ENCODE results near the gene MYO10. TPM values are rescaled to one million over a fixed set of nuclear protein-coding genes. Genes with fewer than 3 reads are reported as not detected.

The MYO10 gene
- total RNA-seq, 4 donors from 2014 or later, result 3.4 to 28.7 (median 13.4) TPM

GRCh38 chr5:16639206-16639605, 296.9 kb downstream of the MYO10 start:
- TF ChIP-seq POLR2A (IDR thresholded peaks at IDR 0.05) (no peak), CTCF (IDR thresholded peaks at IDR 0.05 in 4 of 5, conservative IDR thresholded peaks at IDR 0.05 in 1 of 5) (no peak)
- DNase-seq (no peak), ATAC-seq (no peak)
- no peak overlapping the region for H3K27ac ChIP-seq
- no peaks in the 10 kb centered on the region for H3K4me1 ChIP-seq
- H3K27me3 ChIP-seq, result no peaks in the 10 kb centered on the region
- intact Hi-C loops (cut with DNase I; ENCODE audit: low total_unique reads) (no loop called here), in situ Hi-C loops (cut with MboI; ENCODE audit: low sequenced_read_pairs in 4 of 4) (no loop called here)
- no peak overlapping the region for H3K4me3 ChIP-seq
- no peaks in the 10 kb centered on the region for H3K36me3 ChIP-seq
- no peaks in the 10 kb centered on the region for H3K9me3 ChIP-seq

GRCh38 chr5:16628376-16628775, 307.7 kb downstream of the MYO10 start:
- no peak overlapping the region for H3K4me3 ChIP-seq
- TF ChIP-seq CTCF (IDR thresholded peaks at IDR 0.05 in 4 of 5, conservative IDR thresholded peaks at IDR 0.05 in 1 of 5), result no peak
- no peak for TF ChIP-seq POLR2A (IDR thresholded peaks at IDR 0.05)
- H3K27me3 ChIP-seq, result no peaks in the 10 kb centered on the region
- DNase-seq (no peak), ATAC-seq (no peak)
- in situ Hi-C loops (cut with MboI; ENCODE audit: low sequenced_read_pairs in 4 of 4) (no loop called here), intact Hi-C loops (cut with DNase I; ENCODE audit: low total_unique reads) (no loop called here)
- H3K27ac ChIP-seq, result no peak overlapping the region
- H3K9me3 ChIP-seq, result no peaks in the 10 kb centered on the region
- H3K4me1 ChIP-seq, result peaks cover 0 to 7% of the 10 kb centered on the region in 2 donors
- H3K36me3 ChIP-seq, result no peaks in the 10 kb centered on the region

GRCh38 chr5:16626696-16627264, 309.3 kb downstream of the MYO10 start:
- intact Hi-C loops (cut with DNase I; ENCODE audit: low total_unique reads), result no loop called here
- no peak overlapping the region for H3K4me3 ChIP-seq

DNA sequence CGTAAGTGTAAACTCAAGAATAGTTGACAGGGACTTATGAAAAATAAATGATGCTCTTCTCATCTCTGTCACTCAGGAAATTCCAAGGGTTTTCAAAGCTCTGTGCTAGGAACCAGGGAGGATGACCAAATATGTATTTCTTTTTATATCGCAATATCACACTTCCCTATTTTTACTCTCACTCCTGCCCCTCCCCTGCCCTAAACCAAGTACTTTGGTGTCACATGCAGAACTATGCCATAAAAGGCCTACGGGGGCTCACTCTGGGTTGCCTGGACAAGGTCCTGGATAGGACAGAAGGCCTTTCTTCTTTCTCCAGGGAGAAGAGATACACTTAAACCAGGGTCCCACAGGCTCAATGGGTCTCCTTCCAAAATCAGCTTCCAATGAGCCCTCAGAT, 311.0 kb downstream of the MYO10 start:
- peaks cover 0 to 7% of the 10 kb centered on the region in 2 donors for H3K4me1 ChIP-seq
- no peak overlapping the region for H3K27ac ChIP-seq
- DNase-seq (no peak), ATAC-seq (no peak)
- intact Hi-C loops (cut with DNase I; ENCODE audit: low total_unique reads) (no loop called here), in situ Hi-C loops (cut with MboI; ENCODE audit: low sequenced_read_pairs in 4 of 4) (no loop called here)
- H3K27me3 ChIP-seq, result no peaks in the 10 kb centered on the region
- no peak overlapping the region for H3K4me3 ChIP-seq
- H3K9me3 ChIP-seq, result no peaks in the 10 kb centered on the region
- no peaks in the 10 kb centered on the region for H3K36me3 ChIP-seq
- TF ChIP-seq POLR2A (IDR thresholded peaks at IDR 0.05), result no peak
- TF ChIP-seq CTCF (IDR thresholded peaks at IDR 0.05 in 4 of 5, conservative IDR thresholded peaks at IDR 0.05 in 1 of 5), result no peak

More at GRCh38 chr5:16626696-16627264, 309.3 kb downstream of the MYO10 start:
- DNase-seq (no peak), ATAC-seq (peak; percentile 36 to 53)
- H3K27me3 ChIP-seq, result no peaks in the 10 kb centered on the region
- H3K4me1 ChIP-seq, result peaks cover 0 to 7% of the 10 kb centered on the region in 2 donors
- H3K27ac ChIP-seq, result no peak overlapping the region
- H3K36me3 ChIP-seq, result no peaks in the 10 kb centered on the region
- in situ Hi-C loops (cut with MboI; ENCODE audit: low sequenced_read_pairs in 4 of 4), result no loop called here
- no peaks in the 10 kb centered on the region for H3K9me3 ChIP-seq
- TF ChIP-seq POLR2A (IDR thresholded peaks at IDR 0.05), result no peak
- TF ChIP-seq CTCF (IDR thresholded peaks at IDR 0.05 in 4 of 5, conservative IDR thresholded peaks at IDR 0.05 in 1 of 5), result no peak

DNA sequence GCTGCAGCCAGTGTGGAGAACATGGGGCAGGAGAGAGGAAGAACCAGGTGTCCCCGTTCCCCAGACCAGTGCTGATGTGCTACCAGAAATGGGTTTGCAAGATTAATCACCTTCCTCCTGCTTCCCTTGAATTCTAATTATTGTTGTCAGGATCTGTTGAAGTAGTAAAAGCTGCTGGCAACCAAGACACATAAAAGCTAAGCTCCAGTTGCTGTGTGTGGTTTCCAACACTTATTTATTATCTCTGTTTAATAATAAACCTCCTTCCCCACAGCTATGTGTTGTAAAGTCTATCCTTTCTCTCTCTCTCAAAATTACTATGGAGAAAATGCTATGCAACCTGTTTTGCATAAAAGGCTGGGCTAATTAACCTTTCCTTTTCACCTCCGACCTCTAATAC, 317.0 kb downstream of the MYO10 start:
- H3K36me3 ChIP-seq, result no peaks in the 10 kb centered on the region
- H3K9me3 ChIP-seq, result no peaks in the 10 kb centered on the region
- intact Hi-C loops (cut with DNase I; ENCODE audit: low total_unique reads), result no loop called here
- TF ChIP-seq CTCF (IDR thresholded peaks at IDR 0.05 in 4 of 5, conservative IDR thresholded peaks at IDR 0.05 in 1 of 5) (no peak), POLR2A (IDR thresholded peaks at IDR 0.05) (no peak)
- peaks cover 0 to 10% of the 10 kb centered on the region in 2 donors for H3K4me1 ChIP-seq
- no peak overlapping the region for H3K4me3 ChIP-seq
- H3K27ac ChIP-seq, result no peak overlapping the region
- no peak for ATAC-seq
- in situ Hi-C loops (cut with MboI; ENCODE audit: low sequenced_read_pairs in 4 of 4), result no loop called here
- no peaks in the 10 kb centered on the region for H3K27me3 ChIP-seq
- DNase-seq, result no peak
